Measurements from ENCODE around the gene ETV2.

The ETV2 gene

GRCh38 chr19:35623327-35624010 is 18.1 kb upstream of the ETV2 start:
- Histone ChIP-seq H3K36me3 (ENCODE audit: control insufficient read depth, insufficient read depth, low read length) (peaks cover 12% of the 10 kb centered on the region), H3K27me3 (ENCODE audit: control insufficient read depth, insufficient read depth, low read length) (no peaks in the 10 kb centered on the region), H3K4me1 (ENCODE audit: control insufficient read depth, insufficient read depth, low read length) (no peaks in the 10 kb centered on the region), H3K4me3 (ENCODE audit: low read length) (no peak overlapping the region), H3K27ac (ENCODE audit: low read length) (no peak overlapping the region), H3K9me3 (ENCODE audit: control insufficient read depth, insufficient read depth, low read length) (no peaks in the 10 kb centered on the region)
- WGBS (ENCODE audit: insufficient coverage, insufficient read length): no CpG with 5 or more reads among the region's 6 CpGs
- no peak for DNase-seq (ENCODE audit: low read depth, low spot score)

GRCh38 chr19:35628264-35628564 is 13.3 kb upstream of the ETV2 start:
- peaks cover 2% of the 10 kb centered on the region; the same call in 1 of the 2 replicates for H3K4me1 ChIP-seq (ENCODE audit: control insufficient read depth, insufficient read depth, low read length)
- no peak for DNase-seq (ENCODE audit: low read depth, low spot score)
- H3K4me3 ChIP-seq (ENCODE audit: low read length): peak overlapping the region; percentile 68; the same call in 1 of the 2 replicates
- no peak overlapping the region for H3K27ac ChIP-seq (ENCODE audit: low read length)
- WGBS (ENCODE audit: insufficient coverage, insufficient read length): no CpG with 5 or more reads among the region's 9 CpGs
- H3K36me3 ChIP-seq (ENCODE audit: control insufficient read depth, insufficient read depth, low read length): peaks cover 5% of the 10 kb centered on the region
- no peaks in the 10 kb centered on the region for H3K27me3 ChIP-seq (ENCODE audit: control insufficient read depth, insufficient read depth, low read length)
- no peaks in the 10 kb centered on the region for H3K9me3 ChIP-seq (ENCODE audit: control insufficient read depth, insufficient read depth, low read length)

- H3K36me3 ChIP-seq (ENCODE audit: control insufficient read depth, insufficient read depth, low read length): peaks cover 7% of the 10 kb centered on the region
- H3K27me3 ChIP-seq (ENCODE audit: control insufficient read depth, insufficient read depth, low read length): no peaks in the 10 kb centered on the region
- peak; percentile 98 for DNase-seq (ENCODE audit: low read depth, low spot score)
- WGBS (ENCODE audit: insufficient coverage, insufficient read length): no CpG with 5 or more reads among the region's 56 CpGs
- no peak within 1 kb of the TSS for H3K27ac ChIP-seq (ENCODE audit: low read length)
- H3K9me3 ChIP-seq (ENCODE audit: control insufficient read depth, insufficient read depth, low read length): no peaks in the 10 kb centered on the region
- H3K4me1 ChIP-seq (ENCODE audit: control insufficient read depth, insufficient read depth, low read length): peaks cover 2% of the 10 kb centered on the region; the same call in 1 of the 2 replicates
- peak within 1 kb of the TSS; percentile 68 for H3K4me3 ChIP-seq (ENCODE audit: low read length)
Observed at GRCh38 chr19:35628565-35629331, 12.8 kb upstream of the ETV2 start, which contains the start of gene RBM42. Gene RBM42, plus strand, starts transcription at chr19:35629036. Its CDS starts 118 bp downstream, at chr19:35629154.

GRCh38 chr19:35629332-35629633 is 12.3 kb upstream of the ETV2 start:
- Histone ChIP-seq H3K27ac (ENCODE audit: low read length) (no peak overlapping the region), H3K9me3 (ENCODE audit: control insufficient read depth, insufficient read depth, low read length) (no peaks in the 10 kb centered on the region), H3K36me3 (ENCODE audit: control insufficient read depth, insufficient read depth, low read length) (peaks cover 12% of the 10 kb centered on the region), H3K4me3 (ENCODE audit: low read length) (peak overlapping the region; percentile 63), H3K27me3 (ENCODE audit: control insufficient read depth, insufficient read depth, low read length) (no peaks in the 10 kb centered on the region), H3K4me1 (ENCODE audit: control insufficient read depth, insufficient read depth, low read length) (peaks cover 2% of the 10 kb centered on the region; the same call in 1 of the 2 replicates)
- DNase-seq (ENCODE audit: low read depth, low spot score): no peak
- no CpG with 5 or more reads among the region's 15 CpGs for WGBS (ENCODE audit: insufficient coverage, insufficient read length)

- no peak overlapping the region for H3K4me3 ChIP-seq (ENCODE audit: low read length)
- H3K36me3 ChIP-seq (ENCODE audit: control insufficient read depth, insufficient read depth, low read length): peaks cover 27% of the 10 kb centered on the region
Observed at GRCh38 chr19:35633727-35634440, 7.7 kb upstream of the ETV2 start.

GRCh38 chr19:35636651-35637050 is 4.9 kb upstream of the ETV2 start:
- peaks cover 22% of the 10 kb centered on the region for H3K36me3 ChIP-seq (ENCODE audit: control insufficient read depth, insufficient read depth, low read length)

More at GRCh38 chr19:35633727-35634440, 7.7 kb upstream of the ETV2 start:
- Histone ChIP-seq H3K4me1 (ENCODE audit: control insufficient read depth, insufficient read depth, low read length) (peaks cover 2% of the 10 kb centered on the region; the same call in 1 of the 2 replicates), H3K9me3 (ENCODE audit: control insufficient read depth, insufficient read depth, low read length) (no peaks in the 10 kb centered on the region), H3K27me3 (ENCODE audit: control insufficient read depth, insufficient read depth, low read length) (no peaks in the 10 kb centered on the region), H3K27ac (ENCODE audit: low read length) (no peak overlapping the region)
- no peak for DNase-seq (ENCODE audit: low read depth, low spot score)
- WGBS (ENCODE audit: insufficient coverage, insufficient read length): no CpG with 5 or more reads among the region's 29 CpGs

GRCh38 chr19:35637165-35637564 is 4.4 kb upstream of the ETV2 start:
- Histone ChIP-seq H3K36me3 (ENCODE audit: control insufficient read depth, insufficient read depth, low read length) (peaks cover 22% of the 10 kb centered on the region), H3K27ac (ENCODE audit: low read length) (no peak overlapping the region), H3K9me3 (ENCODE audit: control insufficient read depth, insufficient read depth, low read length) (no peaks in the 10 kb centered on the region), H3K27me3 (ENCODE audit: control insufficient read depth, insufficient read depth, low read length) (no peaks in the 10 kb centered on the region), H3K4me3 (ENCODE audit: low read length) (no peak overlapping the region), H3K4me1 (ENCODE audit: control insufficient read depth, insufficient read depth, low read length) (peaks cover 5% of the 10 kb centered on the region; the same call in 1 of the 2 replicates)
- WGBS (ENCODE audit: insufficient coverage, insufficient read length): no CpG with 5 or more reads among the region's 25 CpGs
- no peak for DNase-seq (ENCODE audit: low read depth, low spot score)

More at GRCh38 chr19:35636651-35637050, 4.9 kb upstream of the ETV2 start:
- Histone ChIP-seq H3K27me3 (ENCODE audit: control insufficient read depth, insufficient read depth, low read length) (no peaks in the 10 kb centered on the region), H3K4me3 (ENCODE audit: low read length) (no peak overlapping the region), H3K27ac (ENCODE audit: low read length) (no peak overlapping the region), H3K4me1 (ENCODE audit: control insufficient read depth, insufficient read depth, low read length) (peaks cover 5% of the 10 kb centered on the region; the same call in 1 of the 2 replicates), H3K9me3 (ENCODE audit: control insufficient read depth, insufficient read depth, low read length) (no peaks in the 10 kb centered on the region)
- no peak for DNase-seq (ENCODE audit: low read depth, low spot score)
- no CpG with 5 or more reads among the region's 3 CpGs for WGBS (ENCODE audit: insufficient coverage, insufficient read length)

- DNase-seq (ENCODE audit: low read depth, low spot score): no peak
- WGBS (ENCODE audit: insufficient coverage, insufficient read length): no CpG with 5 or more reads among the region's 6 CpGs
- Histone ChIP-seq H3K4me3 (ENCODE audit: low read length) (no peak overlapping the region), H3K27ac (ENCODE audit: low read length) (no peak overlapping the region), H3K27me3 (ENCODE audit: control insufficient read depth, insufficient read depth, low read length) (no peaks in the 10 kb centered on the region), H3K9me3 (ENCODE audit: control insufficient read depth, insufficient read depth, low read length) (no peaks in the 10 kb centered on the region), H3K36me3 (ENCODE audit: control insufficient read depth, insufficient read depth, low read length) (peaks cover 15% of the 10 kb centered on the region), H3K4me1 (ENCODE audit: control insufficient read depth, insufficient read depth, low read length) (peaks cover 9% of the 10 kb centered on the region; the same call in 1 of the 2 replicates)
Observed at GRCh38 chr19:35639321-35639639, 2.3 kb upstream of the ETV2 start.

GRCh38 chr19:35639863-35640262 is 1.7 kb upstream of the ETV2 start:
- WGBS (ENCODE audit: insufficient coverage, insufficient read length): no CpG with 5 or more reads among the region's 8 CpGs
- H3K4me3 ChIP-seq (ENCODE audit: low read length): no peak overlapping the region
- H3K9me3 ChIP-seq (ENCODE audit: control insufficient read depth, insufficient read depth, low read length): no peaks in the 10 kb centered on the region
- DNase-seq (ENCODE audit: low read depth, low spot score): no peak
- H3K36me3 ChIP-seq (ENCODE audit: control insufficient read depth, insufficient read depth, low read length): peaks cover 14% of the 10 kb centered on the region; the same call in 1 of the 2 replicates
- H3K27me3 ChIP-seq (ENCODE audit: control insufficient read depth, insufficient read depth, low read length): no peaks in the 10 kb centered on the region
- no peak overlapping the region for H3K27ac ChIP-seq (ENCODE audit: low read length)
- H3K4me1 ChIP-seq (ENCODE audit: control insufficient read depth, insufficient read depth, low read length): peaks cover 9% of the 10 kb centered on the region; the same call in 1 of the 2 replicates

- H3K36me3 ChIP-seq (ENCODE audit: control insufficient read depth, insufficient read depth, low read length): peaks cover 5% of the 10 kb centered on the region; the same call in 1 of the 2 replicates
- no peaks in the 10 kb centered on the region for H3K27me3 ChIP-seq (ENCODE audit: control insufficient read depth, insufficient read depth, low read length)
- no peaks in the 10 kb centered on the region for H3K9me3 ChIP-seq (ENCODE audit: control insufficient read depth, insufficient read depth, low read length)
- WGBS (ENCODE audit: insufficient coverage, insufficient read length): no CpG with 5 or more reads among the region's 10 CpGs
- no peak overlapping the region for H3K4me3 ChIP-seq (ENCODE audit: low read length)
- no peak overlapping the region for H3K27ac ChIP-seq (ENCODE audit: low read length)
- DNase-seq (ENCODE audit: low read depth, low spot score): no peak
- peaks cover 9% of the 10 kb centered on the region; the same call in 1 of the 2 replicates for H3K4me1 ChIP-seq (ENCODE audit: control insufficient read depth, insufficient read depth, low read length)
Observed at GRCh38 chr19:35642312-35642711, 767 bp downstream of the ETV2 start.

Data from iPS DF 6.9 (cell line).